Right forelimb (tissue), 1 donor: ENCODE measurements around the gene DDX51.
"Not testable (repeated sequence)": the region's sequence is repeated elsewhere in the genome, so short reads cannot be mapped to it uniquely, and the experiment has no call there.

Experiments
- DNase-seq: peaks from one replicate; pipeline ENCODE4 v3.0.0-alpha.2; 2018

The DDX51 gene

GRCh38 chr12:132152953-132153352 lies 8.8 kb upstream of the DDX51 start:
- no peak for DNase-seq

- no peak for DNase-seq
These were observed 8.3 kb upstream of the DDX51 start for GRCh38 chr12:132152411-132152821.

- no peak for DNase-seq
These were observed 7.8 kb upstream of the DDX51 start for GRCh38 chr12:132151766-132152410.

- no peak for DNase-seq
These were observed 7.1 kb upstream of the DDX51 start for GRCh38 chr12:132151145-132151765.

- DNase-seq: no peak
These were observed 6.6 kb upstream of the DDX51 start for GRCh38 chr12:132150780-132151144.

- DNase-seq: not testable (repeated sequence)
These were observed 5.4 kb upstream of the DDX51 start for GRCh38 chr12:132149526-132149925.

- DNase-seq: no peak
These were observed 4.4 kb upstream of the DDX51 start for GRCh38 chr12:132148368-132149045.

- DNase-seq: no peak
These were observed 3.6 kb upstream of the DDX51 start for GRCh38 chr12:132147423-132148367.

- DNase-seq: no peak
These were observed 2.8 kb upstream of the DDX51 start for GRCh38 chr12:132146772-132147422.

GRCh38 chr12:132146098-132146497 lies 2.0 kb upstream of the DDX51 start:
- no peak for DNase-seq

- DNase-seq: no peak
These were observed 1.2 kb upstream of the DDX51 start for GRCh38 chr12:132145334-132145733.

GRCh38 chr12:132144810-132145168 lies 670 bp upstream of the DDX51 start:
- no peak for DNase-seq

GRCh38 chr12:132143336-132144071 lies 615 bp downstream of the DDX51 start:
- no peak for DNase-seq

- no peak for DNase-seq
These were observed 1.3 kb downstream of the DDX51 start for GRCh38 chr12:132142679-132143335.

- DNase-seq: no peak
These were observed 2.0 kb downstream of the DDX51 start for GRCh38 chr12:132141976-132142678.

GRCh38 chr12:132140918-132141841 lies 2.9 kb downstream of the DDX51 start:
- no peak for DNase-seq

GRCh38 chr12:132140501-132140900 lies 3.6 kb downstream of the DDX51 start:
- no peak for DNase-seq

GRCh38 chr12:132139912-132140311 lies 4.2 kb downstream of the DDX51 start:
- DNase-seq: no peak
